Thoracic aorta (tissue), 2 donors: ENCODE data around the gene TRAF3IP1. TPM values are rescaled to one million over a fixed set of nuclear protein-coding genes. Genes with fewer than 3 reads are reported as not detected.
"Not testable (repeated sequence)": the region's sequence is repeated elsewhere in the genome, so short reads cannot be mapped to it uniquely, and the experiment has no call there.

Experiments
- ATAC-seq: fragments of 150-250 bp; one replicate; pipeline ENCODE4 v1.8.0; 2017; ENCODE audit warnings: low read depth; ENCODE audit not compliant: insufficient number of reproducible peaks, low FRiP score
- DNase-seq: peaks from one replicate; pipeline ENCODE4 v3.0.0-alpha.2; 2020; ENCODE audit warnings: low spot score
- H3K27ac ChIP-seq, 2 donors: fragments of 200-600 bp; sonication (generic); 1 replicate in 1 of 2; 2 replicates in 1 of 2; pipeline ENCODE4 v1.5.1; 2016; ENCODE audit warnings: mild to moderate bottlenecking in 2 of 2, moderate library complexity in 2 of 2
- H3K27me3 ChIP-seq: fragments of 200-600 bp; sonication (generic); replicated peaks from 2 replicates; pipeline ENCODE4 v1.6.0; 2016; ENCODE audit warnings: mild to moderate bottlenecking; ENCODE audit not compliant: insufficient read depth
- H3K36me3 ChIP-seq: fragments of 200-600 bp; sonication (generic); one replicate; pipeline ENCODE4 v1.5.1; 2016
- H3K4me1 ChIP-seq, 2 donors: fragments of 200-600 bp; sonication (generic); 1 replicate in 1 of 2; 2 replicates in 1 of 2; pipeline versions ENCODE4 v1.5.1 to v1.6.0; 2016; ENCODE audit warnings: low read depth in 2 of 2, mild to moderate bottlenecking in 1 of 2; ENCODE audit not compliant: control insufficient read depth in 1 of 2
- H3K4me3 ChIP-seq: fragments of 200-600 bp; sonication (generic); 2 replicates; pipeline ENCODE4 v1.5.1; 2016; ENCODE audit warnings: mild to moderate bottlenecking
- H3K9me3 ChIP-seq: fragments of 200-600 bp; sonication (generic); 2 replicates; pipeline ENCODE4 v1.5.1; 2016
- CTCF ChIP-seq: fragments of 200-600 bp; sonication (generic); IDR thresholded peaks from one replicate; pipeline ENCODE4 v1.5.1; 2019; ENCODE audit warnings: antibody characterized with exemption
- total RNA-seq, 2 donors: library from RNA; depleted of rRNA; stranded (reverse); fragments of >200 nt; gene quantifications; one replicate each; pipeline versions ENCODE4 v1.1.0 to v1.2.3, GENCODE V29; 2016

The TRAF3IP1 gene
- total RNA-seq, 2 donors from 2014 or later = 19.4 to 23.7 TPM

GRCh38 chr2:238306672-238306998 lies 13.7 kb upstream of the TRAF3IP1 start:
- Histone ChIP-seq H3K36me3 (no peaks in the 10 kb centered on the region), H3K4me3 (no peak overlapping the region), H3K4me1 (no peaks in the 10 kb centered on the region), H3K27ac (no peak overlapping the region), H3K9me3 (no peaks in the 10 kb centered on the region), H3K27me3 (no peaks in the 10 kb centered on the region)
- TF ChIP-seq CTCF = no peak
- ATAC-seq (no peak), DNase-seq (no peak)

GRCh38 chr2:238308177-238308576 lies 12.1 kb upstream of the TRAF3IP1 start:
- H3K27me3 ChIP-seq = no peaks in the 10 kb centered on the region
- no peak for TF ChIP-seq CTCF
- H3K36me3 ChIP-seq = no peaks in the 10 kb centered on the region
- H3K27ac ChIP-seq = no peak overlapping the region
- DNase-seq = no peak
- ATAC-seq = no peak
- no peaks in the 10 kb centered on the region for H3K9me3 ChIP-seq
- no peaks in the 10 kb centered on the region for H3K4me1 ChIP-seq
- H3K4me3 ChIP-seq = no peak overlapping the region

GRCh38 chr2:238310721-238311120 lies 9.6 kb upstream of the TRAF3IP1 start:
- not testable (repeated sequence) for H3K4me3 ChIP-seq, H3K27ac ChIP-seq, H3K9me3 ChIP-seq, DNase-seq, ATAC-seq, H3K27me3 ChIP-seq, H3K36me3 ChIP-seq, H3K4me1 ChIP-seq

GRCh38 chr2:238313289-238313990 lies 6.9 kb upstream of the TRAF3IP1 start:
- Histone ChIP-seq H3K27me3 (no peaks in the 10 kb centered on the region), H3K36me3 (no peaks in the 10 kb centered on the region), H3K4me3 (no peak overlapping the region), H3K27ac (no peak overlapping the region), H3K4me1 (no peaks in the 10 kb centered on the region), H3K9me3 (no peaks in the 10 kb centered on the region)
- ATAC-seq (no peak), DNase-seq (no peak)
- no peak for TF ChIP-seq CTCF

- no peak overlapping the region for H3K4me3 ChIP-seq
- no peaks in the 10 kb centered on the region for H3K27me3 ChIP-seq
- no peaks in the 10 kb centered on the region for H3K9me3 ChIP-seq
- no peak for TF ChIP-seq CTCF
- H3K27ac ChIP-seq = no peak overlapping the region
- ATAC-seq = no peak
- no peaks in the 10 kb centered on the region for H3K36me3 ChIP-seq
- no peaks in the 10 kb centered on the region for H3K4me1 ChIP-seq
- no peak for DNase-seq
Measured at GRCh38 chr2:238313991-238314350, 6.3 kb upstream of the TRAF3IP1 start.

GRCh38 chr2:238314576-238314975 lies 5.7 kb upstream of the TRAF3IP1 start:
- H3K27me3 ChIP-seq = no peaks in the 10 kb centered on the region
- H3K36me3 ChIP-seq = no peaks in the 10 kb centered on the region
- DNase-seq (no peak), ATAC-seq (no peak)
- no peak overlapping the region for H3K4me3 ChIP-seq
- H3K27ac ChIP-seq = no peak overlapping the region
- no peak for TF ChIP-seq CTCF
- H3K9me3 ChIP-seq = no peaks in the 10 kb centered on the region
- peaks cover 0 to 4% of the 10 kb centered on the region in 2 donors for H3K4me1 ChIP-seq
